ENCODE measurements around the gene NCAM1.

- TF ChIP-seq CTCF (IDR thresholded peaks at IDR 0.05) (no peak), POLR2A (IDR thresholded peaks at IDR 0.05) (no peak)
Measured at GRCh38 chr11:112997857-112998466, 36.7 kb downstream of the NCAM1 start.

Data from Peyer's patch (tissue), 4 donors.